T-helper 2 cell treated with Interferon-gamma antibody and Interleukin-4, amounts not matched to agents 100 ng/mL and 5 ng/mL, for 36 hours (primary cell): ENCODE results near the gene MGARP. TPM values are rescaled to one million over a fixed set of nuclear protein-coding genes. Genes with fewer than 3 reads are reported as not detected.
"Not testable (repeated sequence)": the region's sequence is repeated elsewhere in the genome, so short reads cannot be mapped to it uniquely, and the experiment has no call there.

ENCODE experiments used
- intact Hi-C: fragments of 100-400 bp; cut with micrococcal nuclease; formaldehyde crosslinking; loops from one replicate; pipeline ENCODE4 v1.15.1; 2023
- total RNA-seq: library from RNA; stranded (reverse); gene quantifications from 2 replicates; pipeline ENCODE4 v1.2.3, GENCODE V29; 2022

The MGARP gene
- 0.16 TPM in 1 of 2 replicates, not detected in the other for total RNA-seq

- intact Hi-C loops = no loop called here
Measured at GRCh38 chr4:139279760-139280620, at the start of gene MGARP. Gene MGARP, minus strand, starts transcription at chr4:139280225. Its CDS starts 67 bp downstream, at chr4:139280158.

DNA sequence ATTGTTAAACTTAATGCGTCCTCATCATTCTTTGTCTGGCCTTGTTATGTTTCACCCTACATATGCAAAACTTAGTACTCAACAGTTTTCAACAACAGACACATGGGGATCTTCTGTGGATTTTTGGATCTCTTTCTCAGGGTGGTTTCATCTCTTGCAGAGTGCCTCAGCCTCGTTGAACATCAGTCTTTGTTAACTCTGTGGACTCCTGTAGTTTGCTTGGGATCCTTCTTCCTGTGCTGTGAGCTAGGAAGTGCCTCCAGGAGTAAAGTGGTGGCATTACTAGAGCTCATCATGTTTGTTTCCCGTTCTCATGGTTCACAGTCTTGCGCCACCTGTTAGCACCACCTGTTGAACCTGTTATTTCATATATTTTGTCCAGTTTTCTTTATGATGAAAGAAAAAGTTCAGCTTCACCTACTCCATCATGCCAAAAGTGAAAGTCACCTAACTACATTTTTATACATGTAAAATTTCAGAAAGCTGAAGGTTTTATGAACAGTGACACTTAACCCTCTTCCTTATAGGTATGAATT lies 49.7 kb upstream of the MGARP start:
- intact Hi-C loops = no loop called here

- intact Hi-C loops = no loop called here
Measured at GRCh38 chr4:139324620-139325019, 44.6 kb upstream of the MGARP start.

GRCh38 chr4:139322541-139322940 lies 42.5 kb upstream of the MGARP start:
- intact Hi-C loops = not testable (repeated sequence)

GRCh38 chr4:139322070-139322469 lies 42.0 kb upstream of the MGARP start:
- intact Hi-C loops = not testable (repeated sequence)

DNA sequence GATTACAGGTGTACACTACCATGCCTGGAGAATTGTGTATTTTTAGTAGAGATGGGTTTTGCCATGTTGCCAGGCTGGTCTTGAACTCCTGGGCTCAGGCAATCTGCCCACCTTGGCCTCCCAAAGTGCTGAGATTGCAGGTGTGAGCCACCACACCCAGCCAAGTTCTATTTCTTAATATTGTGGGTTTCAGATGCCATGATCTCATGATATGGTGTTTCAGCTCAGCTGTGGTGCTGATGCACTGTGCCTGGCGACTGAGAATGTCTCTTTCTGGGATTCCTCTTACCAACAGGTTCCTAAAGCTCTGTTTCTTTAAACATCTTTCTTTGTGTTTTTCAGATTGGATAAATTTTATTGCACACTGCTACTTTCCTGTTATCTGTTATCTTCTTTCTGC lies 39.5 kb upstream of the MGARP start:
- intact Hi-C loops = no loop called here

- intact Hi-C loops = no loop called here
Measured at GRCh38 chr4:139317635-139318034, 37.6 kb upstream of the MGARP start.

DNA sequence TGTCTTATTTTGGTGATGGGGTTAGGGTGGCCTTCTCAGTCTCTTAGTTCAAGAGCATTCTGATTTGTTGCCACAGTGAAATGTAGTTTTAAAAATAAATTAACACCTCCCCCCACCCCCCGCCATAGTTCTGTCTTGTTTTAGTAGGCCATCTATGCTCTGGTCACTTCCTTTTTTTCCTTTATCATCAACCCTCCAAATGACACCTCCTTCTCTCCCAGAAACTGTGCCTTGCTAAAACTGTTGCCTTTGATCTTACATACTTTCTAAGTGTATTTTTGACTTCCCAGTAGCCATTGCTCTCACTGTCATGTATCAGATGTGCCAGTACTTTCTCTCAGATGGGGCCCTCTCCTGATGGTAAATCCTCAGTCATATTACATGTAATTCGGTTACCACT lies 36.7 kb upstream of the MGARP start:
- intact Hi-C loops = no loop called here

DNA sequence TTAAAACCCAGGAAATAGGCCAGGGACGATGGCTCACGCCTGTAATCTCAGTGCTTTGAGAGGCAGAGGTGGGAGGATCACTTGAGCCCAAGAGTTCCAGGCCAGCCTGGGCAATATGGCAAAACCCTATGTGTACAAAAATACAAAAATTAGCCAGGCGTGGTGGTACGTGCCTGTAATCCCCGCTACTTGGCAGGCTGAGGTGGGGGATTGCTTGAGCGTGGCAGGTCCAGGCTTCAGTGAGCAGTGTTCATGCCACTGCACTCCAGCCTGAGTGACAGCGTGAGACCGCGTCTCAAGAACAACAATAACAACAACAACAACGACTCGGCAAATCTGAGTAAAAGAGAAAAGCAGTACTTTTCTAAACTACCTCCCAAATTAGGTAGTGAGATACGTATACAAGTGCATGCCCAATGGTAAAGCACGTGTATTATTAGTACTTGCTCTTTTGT lies 35.2 kb upstream of the MGARP start:
- intact Hi-C loops = no loop called here

DNA sequence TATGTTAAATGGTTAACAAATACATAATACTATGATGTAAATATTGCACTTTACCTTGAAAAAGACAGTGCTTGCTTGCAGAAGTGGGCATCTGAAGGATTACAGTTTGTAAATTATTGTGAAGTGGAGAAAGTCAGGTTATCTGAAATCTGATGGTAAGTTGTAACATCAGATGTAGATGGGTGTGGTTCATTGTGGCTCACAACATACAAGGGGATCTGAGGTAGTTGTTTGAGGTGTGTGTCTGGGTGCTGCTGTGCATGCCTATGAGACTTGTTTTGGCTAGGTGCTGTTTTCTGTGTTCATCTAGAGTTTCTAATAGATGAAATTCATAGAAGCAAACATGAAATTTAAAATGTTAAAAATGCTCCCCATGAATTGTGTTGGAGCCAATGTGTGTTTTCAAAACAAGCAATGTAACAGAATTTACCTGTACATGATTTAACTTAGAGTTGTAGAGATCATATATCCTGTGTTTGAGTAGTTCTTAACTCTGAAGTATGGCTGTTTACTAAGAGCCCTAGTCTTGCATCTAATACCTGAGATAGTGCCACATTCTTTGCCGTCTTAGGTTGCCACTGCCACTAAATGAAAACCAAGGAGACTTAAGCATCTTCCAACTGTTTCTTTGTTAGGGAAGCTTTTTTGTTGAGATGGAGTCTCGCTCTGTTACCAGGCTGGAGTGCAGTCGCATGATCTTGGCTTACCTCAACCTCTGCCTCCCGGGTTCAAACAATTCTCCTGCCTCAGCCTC lies 34.2 kb upstream of the MGARP start:
- intact Hi-C loops = no loop called here

- intact Hi-C loops = not testable (repeated sequence)
Measured at GRCh38 chr4:139313414-139313813, 33.4 kb upstream of the MGARP start.

DNA sequence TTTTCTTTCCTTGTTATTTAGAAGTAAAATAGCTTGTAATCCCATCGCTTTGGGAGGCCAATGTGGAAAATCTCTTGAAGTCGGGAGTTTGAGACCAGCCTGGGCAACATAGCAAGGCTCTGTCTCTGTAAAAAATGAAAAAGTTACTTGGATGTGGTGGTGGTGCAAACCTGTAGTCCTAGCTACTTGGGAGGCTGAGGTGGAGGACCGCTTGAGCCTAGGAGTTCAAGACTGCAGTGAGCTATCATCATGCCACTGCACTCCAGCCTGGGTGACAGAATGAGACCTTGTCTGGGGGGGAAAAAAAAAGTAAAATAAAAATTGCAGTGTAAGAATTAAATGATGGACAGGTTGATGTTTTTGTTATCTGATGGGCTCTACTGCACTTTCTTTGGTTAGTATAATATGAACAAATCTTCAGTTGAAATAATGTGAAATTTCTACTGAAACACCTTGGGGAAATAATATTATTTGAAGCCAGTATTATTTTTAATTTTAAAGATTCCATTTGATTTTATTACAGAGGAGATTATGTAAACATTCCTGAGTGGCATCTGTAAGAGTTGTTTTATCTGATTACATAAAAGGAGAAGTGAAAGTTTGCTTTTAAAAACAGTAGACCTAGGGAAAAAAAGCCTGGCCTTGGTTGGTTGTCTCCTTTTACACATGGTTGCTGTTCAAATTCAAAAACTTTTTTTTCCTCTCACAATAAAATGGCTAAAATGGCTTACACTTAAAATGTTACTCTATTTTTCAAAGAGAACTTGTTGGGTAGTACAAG lies 32.7 kb upstream of the MGARP start:
- intact Hi-C loops = loop anchor here (1.0 kb wide), 1 partner anchor 11 kb away; the partner anchor contains the start of gene NAA15

DNA sequence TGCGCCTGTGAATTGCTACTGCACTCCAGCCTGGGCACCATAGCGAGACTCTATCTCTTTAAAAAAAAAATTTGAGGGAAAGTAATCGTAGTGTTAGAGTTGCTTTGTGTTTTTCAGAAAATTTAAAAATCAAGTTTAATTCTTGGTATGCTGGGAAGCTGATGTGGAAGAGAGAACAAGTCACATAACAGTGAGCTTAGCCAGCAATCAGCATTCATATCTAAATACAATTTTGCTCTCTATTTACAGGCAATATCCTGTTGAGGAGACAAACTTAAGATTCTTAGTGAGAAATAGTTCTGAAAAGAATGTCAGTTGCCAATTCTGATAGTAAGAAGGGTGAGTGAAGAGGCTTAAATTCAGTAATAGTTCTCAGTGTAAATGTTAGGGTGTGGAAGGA lies 31.9 kb upstream of the MGARP start:
- intact Hi-C loops = loop anchor here (1.0 kb wide), 1 partner anchor 11 kb away; the partner anchor contains the start of gene NAA15

DNA sequence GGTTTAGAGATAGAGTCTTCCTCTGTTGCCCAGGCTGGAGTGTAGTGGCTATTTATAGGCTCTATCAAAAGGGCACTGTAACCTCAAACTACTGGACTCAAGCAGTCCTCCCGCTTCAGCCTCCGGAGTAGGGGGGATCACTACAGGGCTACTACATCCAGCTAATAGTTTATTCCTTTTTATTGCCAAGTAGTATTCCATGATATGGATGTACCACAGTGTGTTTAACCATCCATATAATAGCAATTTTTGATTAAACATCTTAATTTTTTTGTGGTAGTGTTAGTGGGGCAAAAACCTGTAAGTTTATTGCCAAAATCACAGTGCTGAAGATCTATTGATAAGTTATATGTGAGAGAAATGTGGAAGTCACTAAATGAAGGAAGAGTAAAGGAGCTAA lies 24.9 kb upstream of the MGARP start:
- intact Hi-C loops = loop anchor here (5.0 to 10.0 kb wide), 3 partner anchors 847 to 1220 kb away; partner anchors contain the start of genes ELMOD2 and MAML3

GRCh38 chr4:139301821-139302611 lies 22.0 kb upstream of the MGARP start, which contains the start of gene NDUFC1:
Gene NDUFC1, minus strand, starts transcription at chr4:139302477. Its CDS starts 6,679 bp downstream, at chr4:139295798.
- intact Hi-C loops = loop anchor here (1.0 to 10.0 kb wide), 10 partner anchors 10 to 1223 kb away; partner anchors contain the start of genes ELF2, ELMOD2, MAML3 and NOCT

GRCh38 chr4:139301113-139301820 lies 21.2 kb upstream of the MGARP start, which contains the start of gene NAA15:
Gene NAA15, plus strand, starts transcription at chr4:139301505. Its CDS starts 273 bp downstream, at chr4:139301778.
- intact Hi-C loops = loop anchor here (1.0 to 10.0 kb wide), 10 partner anchors 11 to 1224 kb away; partner anchors contain the start of genes ELF2, ELMOD2, MAML3 and NOCT

- intact Hi-C loops = loop anchor here (1.0 to 10.0 kb wide), 11 partner anchors 12 to 1224 kb away; partner anchors contain the start of genes ELF2, ELMOD2, MAML3 and NOCT
Measured at GRCh38 chr4:139300431-139301112, 20.5 kb upstream of the MGARP start.

DNA sequence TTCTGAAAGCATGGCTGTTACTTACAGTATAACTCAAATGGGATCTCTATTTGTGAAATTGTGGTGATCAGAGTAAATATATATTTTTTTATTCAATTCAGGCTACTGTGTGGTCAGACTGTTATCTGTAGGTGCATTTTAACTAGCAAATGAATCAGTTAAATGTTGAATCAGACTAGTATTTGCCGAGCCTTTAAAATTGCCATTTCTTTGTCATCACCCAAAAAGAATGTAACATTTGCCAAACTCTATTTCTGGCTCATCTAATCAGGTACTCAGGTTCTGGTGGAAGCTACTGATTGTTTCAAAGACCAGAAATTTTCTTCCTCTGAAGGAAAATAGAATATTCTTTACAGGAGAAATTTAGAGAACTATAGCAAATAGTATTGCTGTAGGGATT lies 19.5 kb upstream of the MGARP start:
- intact Hi-C loops = no loop called here
